C1 segment of cervical spinal cord (tissue), 14 donors: Measurements from ENCODE around the gene EFCAB8.
"Not testable (repeated sequence)": the region's sequence is repeated elsewhere in the genome, so short reads cannot be mapped to it uniquely, and the experiment has no call there.

Experiments
- DNase-seq, 14 donors: peaks; one replicate each; lab custom pipeline; 2025; lab: John Stamatoyannopoulos, UW

EFCAB8 gene

DNA sequence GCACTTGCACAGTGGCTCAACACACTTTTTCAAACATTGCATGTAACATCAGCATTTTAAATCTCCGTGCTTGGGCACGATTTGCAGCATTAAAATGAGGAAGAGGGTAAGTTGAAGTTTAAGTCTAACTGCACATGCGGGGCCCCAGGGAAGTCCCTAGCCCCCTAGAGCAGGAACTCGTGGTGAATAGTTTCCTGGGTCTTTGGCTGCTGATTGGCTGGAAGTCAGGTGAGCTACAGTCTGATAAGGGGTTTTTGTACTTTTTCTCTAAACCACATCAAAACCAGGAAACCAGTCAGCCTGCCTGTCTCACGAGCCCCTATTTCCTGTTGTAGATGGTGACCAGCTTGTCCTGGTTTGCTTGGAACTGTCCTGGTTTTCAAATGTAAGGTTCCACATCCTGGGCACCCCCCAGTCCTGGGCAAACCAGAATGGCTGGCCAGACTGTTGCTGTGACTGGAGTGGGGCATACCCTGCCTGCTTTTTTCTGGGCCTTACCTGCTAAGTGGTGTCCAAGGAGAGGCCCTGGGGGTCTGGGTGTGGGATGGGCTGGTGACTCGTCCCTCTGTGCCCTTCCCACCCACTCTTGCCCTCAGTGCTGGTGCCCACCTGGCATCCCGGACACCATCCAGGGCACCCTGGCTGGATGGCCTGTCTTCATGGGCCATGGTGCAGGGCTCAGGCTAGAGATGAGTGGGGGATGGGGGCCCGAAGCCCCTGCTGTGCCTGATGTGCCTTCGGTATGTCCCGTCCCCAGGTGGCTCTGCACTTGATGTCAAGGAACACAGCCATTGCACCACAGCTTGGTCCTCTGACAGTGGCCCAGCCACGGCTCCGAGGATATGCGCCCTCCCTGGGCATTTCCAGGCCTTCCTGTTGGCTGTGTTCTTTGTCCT lies 113.7 kb downstream of the EFCAB8 start:
- no peak for DNase-seq

DNA sequence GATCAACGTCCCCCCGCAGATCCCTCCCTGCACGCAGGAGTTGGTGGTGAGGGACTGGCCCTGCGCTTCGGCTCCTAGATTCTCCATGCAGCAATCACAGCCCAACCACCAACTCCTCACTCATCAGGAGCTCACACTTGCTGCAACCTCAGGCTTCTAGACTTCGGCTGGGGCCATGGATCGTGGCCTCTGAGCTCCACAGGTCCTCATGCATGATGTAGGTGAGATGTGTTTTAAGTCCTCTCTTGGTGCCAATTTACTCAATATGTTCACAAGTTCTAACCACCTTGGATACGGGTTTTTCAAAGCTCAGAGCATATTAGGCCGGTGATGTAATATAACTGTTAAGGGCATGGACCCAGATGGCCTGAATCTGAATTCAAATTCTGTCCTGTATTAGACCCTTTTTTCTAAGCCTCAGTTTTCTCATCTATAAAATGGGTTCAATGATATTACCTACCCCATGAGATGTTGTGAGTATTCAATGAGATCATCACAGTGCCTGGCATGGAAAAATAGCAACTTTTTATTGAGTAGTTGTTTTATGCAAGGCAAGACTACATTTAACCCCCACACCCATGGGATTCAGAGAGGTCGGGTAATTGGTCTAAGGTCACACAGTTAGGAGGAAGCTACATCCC lies 114.5 kb downstream of the EFCAB8 start:
- no peak for DNase-seq

DNA sequence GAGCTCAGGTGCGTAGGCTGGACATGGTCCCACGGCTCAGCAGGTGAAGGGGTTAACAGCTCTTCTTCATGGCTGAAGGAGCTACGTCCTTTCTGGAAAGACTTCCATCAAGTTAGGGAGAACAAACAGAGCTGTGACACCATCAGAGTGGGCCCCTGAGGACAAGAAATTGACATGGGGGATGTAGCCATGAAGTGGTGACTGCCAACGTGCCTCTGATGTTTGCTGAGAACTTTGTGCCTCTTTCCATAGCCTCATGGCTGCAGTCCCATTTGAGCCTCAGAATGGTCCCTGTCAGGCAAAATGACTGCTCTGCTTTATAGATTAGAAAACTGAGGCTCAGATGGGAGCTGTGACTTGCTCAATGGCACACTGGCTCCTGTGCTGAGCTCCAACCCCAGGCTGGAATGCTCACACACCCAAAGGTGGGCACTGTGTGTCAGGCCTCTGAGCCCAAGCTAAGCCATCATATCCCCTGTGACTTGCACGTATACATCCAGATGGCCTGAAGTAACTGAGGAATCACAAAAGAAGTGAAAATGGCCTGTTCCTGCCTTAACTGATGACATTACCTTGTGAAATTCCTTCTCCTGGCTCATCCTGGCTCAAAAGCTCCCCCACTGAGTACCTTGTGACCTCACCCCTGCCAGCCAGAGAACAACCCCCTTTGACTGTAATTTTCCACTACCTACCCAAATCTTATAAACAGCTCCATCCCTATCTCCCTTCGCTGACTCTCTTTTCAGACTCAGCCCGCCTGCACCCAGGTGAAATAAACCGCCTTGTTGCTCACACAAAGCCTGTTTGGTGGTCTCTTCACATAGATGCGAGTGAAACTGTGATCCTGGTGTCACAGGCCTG lies 115.7 kb downstream of the EFCAB8 start:
- DNase-seq, result not testable (repeated sequence)

DNA sequence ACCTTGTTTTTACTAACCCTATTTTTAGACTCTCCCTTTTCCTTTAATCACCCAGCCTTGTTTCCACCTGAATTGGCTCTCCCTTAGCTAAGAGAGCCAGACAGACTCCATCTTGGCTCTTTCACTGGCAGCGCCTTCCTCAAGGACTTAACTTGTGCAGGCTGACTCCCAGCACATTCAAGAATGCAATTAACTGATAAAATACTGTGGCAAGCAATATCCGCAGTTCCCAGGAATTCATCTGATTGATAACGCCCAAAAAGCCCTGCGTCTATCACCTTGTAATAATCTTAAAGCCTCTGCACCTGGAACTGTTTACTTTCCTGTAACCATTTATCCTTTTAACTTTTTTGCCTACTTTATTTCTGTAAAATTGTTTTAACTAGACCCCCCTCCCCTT lies 116.4 kb downstream of the EFCAB8 start:
- DNase-seq, result not testable (repeated sequence)

DNA sequence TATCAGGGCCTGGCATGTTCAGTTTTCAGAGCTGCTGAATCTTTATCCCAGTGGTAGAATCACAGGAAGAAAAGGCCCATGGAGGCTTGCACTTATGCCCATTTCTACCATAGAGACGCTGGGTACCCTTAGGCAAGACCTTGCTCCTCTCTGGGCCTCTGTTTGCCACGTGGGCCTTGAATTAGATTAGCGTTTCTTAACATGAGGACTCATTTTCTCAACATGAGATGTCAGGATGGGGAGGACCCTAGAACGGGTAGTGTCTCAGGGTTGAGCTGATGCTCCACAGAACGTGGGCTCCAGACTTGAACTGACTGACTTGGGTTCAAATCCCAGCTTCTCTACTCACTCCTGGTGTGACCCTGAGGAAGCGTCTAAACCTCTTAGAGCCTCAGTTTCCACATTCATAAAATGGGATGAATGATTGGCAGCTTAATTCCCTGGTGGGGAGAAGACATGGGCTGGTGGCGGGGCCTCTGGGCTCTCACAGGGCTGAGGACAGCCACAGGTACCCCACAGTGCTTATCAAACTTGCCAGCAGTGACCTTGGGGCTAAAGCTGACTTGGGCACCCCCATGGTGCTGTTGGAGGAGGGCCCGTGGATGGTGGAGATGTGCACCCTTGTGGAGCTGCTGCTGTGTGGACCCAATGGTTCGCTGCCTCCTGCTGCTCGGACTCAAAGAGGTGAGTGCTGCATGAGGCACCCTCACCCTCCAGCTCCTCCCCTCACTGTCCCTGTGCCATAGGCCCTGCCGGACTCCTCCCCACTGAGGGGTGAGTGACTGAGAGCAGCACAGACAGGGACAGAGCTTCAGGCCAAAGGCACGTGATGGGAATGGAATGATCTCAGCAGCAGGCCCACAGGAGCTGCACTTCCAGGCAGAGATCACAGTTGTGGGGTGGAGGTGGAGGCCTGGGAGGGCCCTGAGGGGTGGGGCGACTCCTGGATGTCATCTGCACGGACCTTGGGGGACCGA lies 117.3 kb downstream of the EFCAB8 start:
- no peak for DNase-seq

DNA sequence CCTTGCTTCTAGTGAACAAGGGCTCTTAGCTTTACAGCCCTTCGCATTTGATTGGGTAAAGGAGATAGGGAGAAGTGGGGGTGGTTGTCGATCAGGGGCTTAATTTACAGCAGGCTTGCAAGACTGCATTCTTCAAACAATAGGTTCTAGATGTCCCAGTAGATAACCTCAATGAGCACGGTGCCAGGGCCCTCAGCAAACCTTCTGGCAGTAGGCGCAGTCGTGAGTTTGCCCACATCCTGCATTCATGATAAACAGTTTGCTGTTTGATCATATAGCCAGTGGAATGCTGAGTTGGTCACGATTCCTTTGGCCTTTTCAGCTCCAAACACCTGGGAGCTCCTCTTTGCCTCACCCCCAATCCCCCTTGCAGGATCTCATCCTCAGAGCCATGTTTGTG lies 118.0 kb downstream of the EFCAB8 start:
- no peak for DNase-seq

DNA sequence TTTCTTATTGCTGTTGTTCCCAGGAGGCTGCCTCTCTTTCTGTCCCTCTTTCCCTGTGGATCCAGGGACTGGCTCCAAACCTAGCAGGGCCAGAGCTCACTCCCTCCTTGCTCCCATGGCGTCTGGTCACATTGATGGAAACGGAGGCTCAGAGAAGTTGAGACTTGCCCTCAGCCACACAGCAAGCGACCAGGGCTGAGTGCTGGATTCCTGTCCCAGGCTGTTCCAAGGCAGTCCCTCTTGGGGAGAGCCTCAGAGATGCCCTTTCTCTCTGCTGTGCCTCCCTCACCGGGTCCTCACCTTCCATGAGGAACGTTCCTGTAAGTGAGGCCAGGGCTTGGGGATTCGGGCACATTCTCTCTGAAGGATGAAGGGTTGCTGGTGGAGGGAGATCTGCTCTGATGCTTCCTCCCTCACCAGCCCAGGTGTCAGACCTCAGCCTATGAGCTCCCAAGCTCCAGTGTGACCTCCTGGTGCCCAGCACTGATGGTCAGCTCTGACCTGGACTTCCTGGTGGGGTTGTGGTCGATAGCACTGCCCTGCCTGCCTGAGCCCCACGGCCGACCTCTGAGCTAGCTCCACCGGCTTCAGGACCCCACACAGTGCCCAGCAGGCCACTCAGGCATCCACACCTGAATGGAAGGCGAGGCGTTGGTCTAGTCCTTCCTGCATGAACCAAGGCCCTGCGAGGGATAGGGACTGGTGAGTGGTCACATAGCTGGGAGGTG lies 118.7 kb downstream of the EFCAB8 start:
- DNase-seq, result no peak

DNA sequence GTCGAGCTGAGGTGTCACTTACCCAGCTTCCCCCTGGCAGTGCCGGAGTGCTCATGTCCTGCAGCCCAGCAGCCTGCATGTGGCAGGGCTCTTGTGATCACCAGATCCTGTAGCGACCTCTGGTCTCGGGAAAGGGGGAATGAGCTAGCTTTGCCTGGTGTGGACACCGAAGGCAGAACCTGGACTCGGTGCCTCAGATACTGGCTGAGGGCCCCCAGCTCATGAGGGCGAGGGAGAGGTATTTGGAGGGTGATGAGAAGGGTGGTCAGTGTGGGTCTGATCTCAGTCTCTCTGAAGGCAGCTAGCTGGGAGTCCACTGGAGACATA lies 119.2 kb downstream of the EFCAB8 start:
- no peak for DNase-seq

DNA sequence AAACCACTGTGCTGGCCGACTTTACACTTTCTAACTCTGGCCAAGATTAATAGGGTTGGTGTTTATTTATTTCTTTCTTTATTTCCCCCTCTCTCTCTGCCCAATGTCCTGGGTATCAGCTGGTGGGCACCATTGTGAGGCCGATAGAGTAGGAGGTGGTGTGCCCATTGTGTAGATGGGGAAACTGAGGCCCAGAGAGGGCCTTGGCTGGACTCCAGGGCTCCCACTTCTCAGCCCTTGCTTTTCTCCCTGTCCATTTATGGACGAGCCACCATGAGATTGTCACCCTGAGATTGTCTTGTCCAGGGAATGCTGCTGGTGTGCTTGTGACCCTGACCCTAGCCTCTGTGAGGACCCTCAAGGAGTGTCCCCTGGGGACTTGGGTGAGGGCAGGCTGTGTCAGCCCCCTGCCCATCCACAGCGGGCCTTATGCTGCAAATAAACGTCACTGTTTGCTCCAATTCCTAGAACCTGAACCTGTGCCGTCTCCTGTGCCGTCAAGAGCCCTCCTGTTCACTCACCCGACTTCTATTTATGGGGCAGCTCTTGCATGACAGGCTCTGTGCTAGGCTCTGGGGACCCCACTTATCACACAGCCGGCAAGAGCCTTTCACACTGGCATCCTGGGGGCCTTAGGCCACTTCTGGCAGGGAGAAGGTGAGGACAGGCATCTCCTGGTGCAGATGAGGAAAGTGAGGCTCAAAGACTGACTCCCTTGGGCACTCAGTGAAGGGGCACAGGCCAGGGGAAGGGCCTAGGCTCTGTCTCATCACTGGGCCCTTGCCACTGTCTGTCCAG lies 120.7 kb downstream of the EFCAB8 start:
- peak in 4 of 14 donors; percentile 7 to 46 (median 26) for DNase-seq

DNA sequence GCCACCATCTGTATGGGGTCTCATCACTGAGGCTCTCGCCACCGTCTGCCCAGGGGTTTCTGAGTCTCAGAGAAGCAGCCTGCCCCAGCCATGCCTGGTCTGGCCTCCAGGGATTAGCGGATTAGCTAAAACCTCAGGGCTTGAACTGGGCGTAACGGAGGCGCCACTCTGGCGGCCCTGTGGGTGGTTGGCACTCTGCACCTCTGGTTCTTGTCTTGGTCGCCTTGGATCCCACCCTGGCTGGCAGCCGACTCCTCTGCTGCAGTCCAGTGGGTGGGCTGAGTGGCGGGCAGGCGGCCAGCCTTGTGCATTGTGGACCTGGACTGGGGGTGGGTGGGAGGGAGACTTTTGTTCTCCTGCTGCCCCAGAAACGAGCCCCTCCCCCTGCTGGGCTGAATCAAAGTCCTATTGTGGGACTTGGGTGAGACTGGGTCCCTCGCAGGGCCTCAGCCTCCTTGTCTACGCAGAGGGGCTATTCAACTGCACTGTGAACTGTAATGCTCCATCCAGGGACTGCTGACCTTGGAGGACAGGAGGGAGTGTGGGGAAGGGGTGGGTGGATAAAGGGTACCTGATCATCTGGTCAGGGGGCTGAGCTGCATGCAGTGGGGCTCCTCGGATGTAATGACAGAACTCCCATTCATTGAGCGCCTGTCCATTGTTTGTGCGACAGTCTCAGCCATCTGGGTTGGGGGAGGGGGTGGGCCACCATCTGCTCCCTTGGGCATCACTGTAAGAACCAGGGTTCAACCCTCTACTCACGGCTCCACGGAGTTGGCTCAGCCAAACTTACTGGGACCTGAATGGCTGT lies 121.6 kb downstream of the EFCAB8 start:
- peak in 13 of 14 donors; percentile 21 to 90 (median 76) for DNase-seq

DNA sequence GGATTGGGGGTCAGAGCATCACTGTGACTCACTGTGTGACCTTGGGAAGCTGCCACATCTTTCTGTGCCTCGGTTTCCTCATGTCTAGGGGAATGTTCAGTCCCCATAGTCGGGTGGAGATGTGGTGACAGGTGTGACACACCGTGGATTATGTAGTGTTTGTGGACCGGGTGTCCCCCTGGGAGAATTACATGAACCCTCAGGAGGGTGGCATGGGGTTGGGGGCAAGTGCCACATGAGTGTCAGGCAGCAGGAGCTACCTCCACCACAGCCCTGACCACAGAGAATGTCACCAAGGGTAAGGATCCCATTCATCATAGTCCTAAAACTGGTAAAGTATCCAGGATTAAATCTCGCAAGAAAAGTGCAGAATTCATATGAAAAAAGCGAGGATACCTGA lies 122.3 kb downstream of the EFCAB8 start:
- no peak for DNase-seq

DNA sequence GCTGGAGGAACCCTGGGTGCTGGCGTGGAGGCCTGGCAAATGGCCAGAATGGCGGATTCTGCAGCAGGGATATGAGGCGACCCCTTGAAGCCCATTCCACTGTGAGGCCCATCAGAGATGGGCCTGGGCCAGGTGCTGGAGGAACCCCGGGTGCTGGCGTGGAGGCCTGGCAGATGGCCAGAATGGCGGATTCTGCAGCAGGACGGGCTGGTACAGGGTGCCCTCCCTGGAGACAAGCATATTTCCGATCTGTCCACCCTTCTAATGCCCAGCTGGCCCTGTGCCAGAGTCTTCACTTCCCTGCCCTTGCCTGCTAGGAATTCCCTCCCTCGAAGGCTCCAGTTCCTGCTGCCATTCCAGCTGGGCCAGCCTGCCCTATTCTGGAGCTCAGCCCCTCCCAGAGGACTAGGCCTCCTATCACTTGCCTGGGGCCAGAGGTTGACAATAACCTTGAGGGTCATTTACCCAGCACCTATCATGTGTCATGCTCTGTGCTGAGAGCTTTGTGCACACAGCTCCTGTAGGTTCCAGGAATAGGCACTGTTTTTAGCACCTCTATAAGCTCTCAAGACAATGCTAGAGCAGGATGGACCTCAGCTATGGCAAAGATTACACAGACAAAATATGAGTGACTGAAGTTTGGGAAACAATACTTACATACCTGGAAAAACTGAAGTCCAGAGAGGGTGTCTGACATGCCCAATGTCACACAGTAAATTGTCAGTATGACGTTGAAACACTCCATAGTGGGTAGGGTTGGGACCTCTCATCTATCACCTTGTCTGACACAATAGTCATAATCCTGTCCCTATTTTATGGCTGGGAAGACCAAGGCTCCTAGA lies 124.1 kb downstream of the EFCAB8 start:
- peak in 6 of 14 donors; percentile 2 to 43 (median 22) for DNase-seq

DNA sequence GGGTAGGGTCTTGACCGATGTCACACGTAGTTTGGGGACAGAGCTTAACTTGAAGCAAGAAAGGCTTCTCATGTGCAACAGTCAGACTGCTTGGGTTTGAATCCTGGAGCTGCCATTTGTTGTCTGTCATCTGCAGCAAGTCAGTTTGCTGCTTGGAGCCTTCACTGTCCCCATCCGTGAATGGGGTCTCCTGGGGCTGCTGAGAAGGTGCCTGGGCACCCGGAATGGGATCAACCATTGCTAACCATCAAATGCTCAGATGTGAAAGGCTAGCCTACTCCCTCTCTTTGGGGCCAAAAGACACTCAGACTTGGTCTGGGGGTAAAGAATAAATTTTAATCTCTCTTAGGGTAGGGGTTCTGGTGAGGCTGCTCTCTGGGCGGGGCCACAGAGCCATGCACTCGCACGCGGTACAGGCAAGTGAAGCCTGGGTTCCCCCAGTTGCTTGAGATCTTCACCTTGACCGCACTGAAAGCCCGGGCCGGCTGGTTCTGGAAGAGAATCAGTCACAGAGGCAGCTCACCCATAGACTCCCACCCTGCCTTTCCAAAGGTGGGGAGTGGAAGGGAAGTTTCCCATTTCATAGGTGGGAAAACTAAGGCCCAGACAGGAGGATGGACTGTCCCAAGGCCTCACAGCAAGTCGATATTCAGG lies 124.9 kb downstream of the EFCAB8 start:
- DNase-seq, result peak in 1 of 14 donors; percentile 44

DNA sequence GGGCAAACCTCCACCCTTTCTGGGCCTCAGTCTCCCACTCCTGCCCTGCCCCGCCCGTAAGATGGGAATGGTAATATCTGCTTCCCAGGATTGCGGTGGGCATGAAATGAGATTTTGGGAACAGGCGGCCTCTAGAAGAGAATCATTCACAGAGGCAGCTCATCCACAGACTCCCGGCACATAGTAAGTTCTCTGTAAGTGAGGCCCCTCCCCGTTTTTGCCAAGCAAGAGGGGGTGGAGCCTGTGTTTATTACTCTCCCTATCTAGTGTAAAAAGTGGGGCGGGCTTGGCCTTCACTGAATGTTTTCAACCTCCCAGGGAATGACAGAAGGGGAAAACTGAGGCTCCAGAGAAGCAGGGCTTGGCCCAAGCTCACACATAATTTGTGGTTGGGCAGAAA lies 125.5 kb downstream of the EFCAB8 start:
- DNase-seq, result peak in 10 of 14 donors; percentile 8 to 50 (median 42)

DNA sequence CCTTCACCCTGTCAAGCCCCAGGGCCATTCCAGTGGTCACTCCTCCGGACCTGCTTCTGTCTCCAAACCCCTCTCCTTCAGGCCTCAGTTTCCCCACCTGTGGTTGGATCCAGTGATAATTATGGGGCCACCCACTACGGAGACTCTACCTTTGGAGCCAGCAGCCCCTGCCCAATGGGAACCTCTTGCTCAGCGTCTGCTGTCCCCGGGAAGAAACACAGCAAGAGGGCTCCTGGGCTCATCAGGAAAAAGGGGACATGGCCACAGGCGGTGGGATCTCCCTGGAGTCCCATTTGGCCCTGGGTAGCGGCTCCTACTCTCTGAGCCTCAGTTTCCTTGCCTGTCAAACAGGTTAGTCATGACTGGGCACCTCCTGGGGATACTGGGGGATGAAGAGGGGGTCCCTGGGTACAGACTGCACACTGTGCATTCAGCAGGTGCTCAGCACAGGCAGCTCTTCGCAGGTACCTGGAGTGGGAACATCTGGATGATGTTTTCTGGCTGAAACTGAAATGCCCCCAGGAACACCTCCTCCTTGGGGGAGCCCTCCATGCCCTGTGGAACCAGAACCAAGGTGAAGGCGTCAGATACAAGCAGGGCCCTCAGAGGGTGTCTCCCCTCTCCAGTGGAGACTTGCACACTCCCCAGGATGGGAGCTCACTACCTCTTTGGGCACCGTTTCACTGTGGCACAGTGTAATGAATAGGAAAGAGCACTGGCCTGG lies 126.1 kb downstream of the EFCAB8 start:
- no peak for DNase-seq

DNA sequence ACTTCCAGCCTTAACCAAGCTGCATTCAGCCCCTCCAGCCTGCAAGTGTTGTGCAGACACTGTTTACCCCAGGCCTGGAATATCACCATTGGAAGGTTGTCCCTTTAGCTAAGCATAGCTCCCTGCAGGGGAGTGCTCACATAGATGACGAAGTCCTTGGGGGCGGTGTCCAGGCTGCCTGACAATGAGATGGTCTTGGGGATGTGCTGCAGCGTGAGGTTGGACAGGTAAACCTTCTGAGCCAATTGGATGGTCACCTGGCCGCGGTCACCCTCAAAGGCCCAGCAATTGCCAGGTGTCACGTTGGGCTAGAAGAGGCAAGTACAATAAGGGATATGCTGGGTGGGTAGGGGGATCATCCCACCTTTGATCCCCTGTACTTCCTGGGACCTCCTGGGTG lies 126.9 kb downstream of the EFCAB8 start:
- no peak for DNase-seq
